Gastrocnemius medialis (tissue), 4 donors: ENCODE results near the gene ENKUR.

Experiments
- CTCF ChIP-seq, 5 experiments: fragments of 450-650 bp in 3 of 5; fragments of 200-600 bp in 2 of 5; sonication (generic) in 2 of 5; IDR thresholded peaks in 4 of 5; conservative IDR thresholded peaks in 1 of 5; 1 replicate in 4 of 5; 2 replicates in 1 of 5; pipeline ENCODE4 v1.5.1; 2016 to 2019; ENCODE audit warnings: antibody characterized with exemption in 5 of 5, mild to moderate bottlenecking in 3 of 5, moderate library complexity in 3 of 5
- POLR2A ChIP-seq, 2 donors: fragments of 450-650 bp; IDR thresholded peaks; one replicate each; pipeline ENCODE4 v1.6.1; 2017; ENCODE audit warnings: antibody characterized with exemption in 2 of 2, mild to moderate bottlenecking in 2 of 2, moderate library complexity in 2 of 2

- TF ChIP-seq CTCF (IDR thresholded peaks at IDR 0.05 in 4 of 5, conservative IDR thresholded peaks at IDR 0.05 in 1 of 5) (no peak), POLR2A (IDR thresholded peaks at IDR 0.05) (no peak)
Observed at GRCh38 chr10:24981161-24981710, 34.7 kb downstream of the ENKUR start.
